OCI-LY1 (cell line): ENCODE results near the gene RADIL.

Experiments used
- H2AFZ ChIP-seq: fragments of 200-600 bp; sonication (generic), shearing (Covaris generic); 2 replicates; pipeline ENCODE4 v1.6.0; 2014; ENCODE audit warnings: antibody characterized with exemption, mild to moderate bottlenecking, low read length
- H3F3A ChIP-seq: fragments of 200-600 bp; sonication (generic), shearing (Covaris generic); 2 replicates; pipeline ENCODE4 v1.6.0; 2014; ENCODE audit warnings: mild to moderate bottlenecking, antibody characterized with exemption, low read length, moderate library complexity; ENCODE audit not compliant: insufficient read depth
- H3K27ac ChIP-seq: fragments of 200-600 bp; sonication (generic); 2 replicates; pipeline ENCODE4 v1.5.1; 2014; ENCODE audit warnings: low read length, mixed run types, mild to moderate bottlenecking, low read depth; ENCODE audit not compliant: poor library complexity, severe bottlenecking
- H3K27me3 ChIP-seq: fragments of 200-600 bp; sonication (generic); 2 replicates; pipeline ENCODE4 v1.6.0; 2014; ENCODE audit warnings: antibody characterized with exemption, mild to moderate bottlenecking, low read length, moderate library complexity; ENCODE audit not compliant: insufficient read depth
- H3K36me3 ChIP-seq: fragments of 200-600 bp; sonication (generic); 2 replicates; pipeline ENCODE4 v1.6.1; 2014; ENCODE audit warnings: mild to moderate bottlenecking, antibody characterized with exemption, low read length, moderate library complexity, mixed read lengths; ENCODE audit not compliant: insufficient read depth
- H3K4me1 ChIP-seq: fragments of 200-600 bp; sonication (generic); 2 replicates; pipeline ENCODE4 v1.5.1; 2014; ENCODE audit warnings: mild to moderate bottlenecking, low read length, moderate library complexity; ENCODE audit not compliant: insufficient read depth, severe bottlenecking
- H3K4me2 ChIP-seq: fragments of 200-600 bp; sonication (generic), shearing (Covaris generic); 2 replicates; pipeline ENCODE4 v1.6.1; 2014; ENCODE audit warnings: low read length
- H3K4me3 ChIP-seq: fragments of 200-600 bp; sonication (generic); 2 replicates; pipeline ENCODE4 v1.5.1; 2014; ENCODE audit warnings: low read length, low read depth, mild to moderate bottlenecking, mixed read lengths; ENCODE audit not compliant: poor library complexity, severe bottlenecking
- H3K79me2 ChIP-seq: fragments of 200-600 bp; shearing (Covaris generic); 2 replicates; pipeline ENCODE4 v1.6.1; 2016; ENCODE audit warnings: mixed run types, low read length, mixed read lengths; ENCODE audit not compliant: insufficient read depth
- H3K9ac ChIP-seq: fragments of 200-600 bp; sonication (generic), shearing (Covaris generic); 2 replicates; pipeline ENCODE4 v1.6.1; 2014; ENCODE audit warnings: mild to moderate bottlenecking, low read length, mixed read lengths
- H3K9me2 ChIP-seq: fragments of 200-600 bp; sonication (generic), shearing (Covaris generic); 2 replicates; pipeline ENCODE4 v1.6.1; 2014; ENCODE audit warnings: low read depth, mild to moderate bottlenecking, low read length, mixed read lengths
- H3K9me3 ChIP-seq: fragments of 200-600 bp; shearing (Covaris generic); 2 replicates; pipeline ENCODE4 v1.6.1; 2014; ENCODE audit warnings: low read length, mixed read lengths
- H4K20me1 ChIP-seq: fragments of 200-600 bp; sonication (generic), shearing (Covaris generic); 2 replicates; pipeline ENCODE4 v1.6.0; 2016; ENCODE audit warnings: mild to moderate bottlenecking, low read length; ENCODE audit not compliant: insufficient read depth
- CTCF ChIP-seq: fragments of 200-600 bp; sonication (generic), shearing (Covaris generic); IDR thresholded peaks from 2 replicates; pipeline ENCODE4 v1.5.1; 2017; ENCODE audit warnings: mild to moderate bottlenecking, antibody characterized with exemption, low read length, moderate library complexity, mixed read lengths
- EZH2 ChIP-seq: fragments of 200-600 bp; sonication (generic), shearing (Covaris generic); IDR thresholded peaks from 2 replicates; pipeline ENCODE4 v1.8.0; 2017; ENCODE audit warnings: borderline replicate concordance, mixed run types, mild to moderate bottlenecking, antibody characterized with exemption, low read length, moderate library complexity, mixed read lengths

RADIL gene

GRCh38 chr7:4884164-4884563 lies 648 bp upstream of the RADIL start:
- H3K4me1 ChIP-seq, result no peaks in the 10 kb centered on the region
- H3K27ac ChIP-seq, result no peak overlapping the region
- no peaks in the 10 kb centered on the region for H3K79me2 ChIP-seq
- H3K36me3 ChIP-seq, result no peaks in the 10 kb centered on the region
- H2AFZ ChIP-seq, result no peak overlapping the region
- H3F3A ChIP-seq, result no peaks in the 10 kb centered on the region
- no peak for TF ChIP-seq CTCF
- TF ChIP-seq EZH2, result no peak
- no peaks in the 10 kb centered on the region for H3K9me3 ChIP-seq
- H4K20me1 ChIP-seq, result no peaks in the 10 kb centered on the region
- no peaks in the 10 kb centered on the region for H3K27me3 ChIP-seq
- no peak overlapping the region for H3K4me3 ChIP-seq
- H3K9me2 ChIP-seq, result no peaks in the 10 kb centered on the region
- no peak overlapping the region for H3K4me2 ChIP-seq
- no peak overlapping the region for H3K9ac ChIP-seq

- Histone ChIP-seq H3K36me3 (no peaks in the 10 kb centered on the region), H3K27ac (no peak overlapping the region), H3K9me3 (no peaks in the 10 kb centered on the region), H3K9ac (no peak overlapping the region), H3F3A (no peaks in the 10 kb centered on the region), H3K27me3 (no peaks in the 10 kb centered on the region), H3K79me2 (no peaks in the 10 kb centered on the region), H3K4me1 (no peaks in the 10 kb centered on the region), H3K4me3 (no peak overlapping the region), H3K4me2 (no peak overlapping the region), H2AFZ (no peak overlapping the region), H4K20me1 (no peaks in the 10 kb centered on the region), H3K9me2 (no peaks in the 10 kb centered on the region)
- TF ChIP-seq EZH2 (no peak), CTCF (no peak)
Observed at GRCh38 chr7:4883033-4883371, 514 bp downstream of the RADIL start.

GRCh38 chr7:4882169-4883032 lies 1.1 kb downstream of the RADIL start:
- no peaks in the 10 kb centered on the region for H3K79me2 ChIP-seq
- H3K36me3 ChIP-seq, result no peaks in the 10 kb centered on the region
- no peak overlapping the region for H3K4me3 ChIP-seq
- no peak overlapping the region for H3K9ac ChIP-seq
- no peak overlapping the region for H3K4me2 ChIP-seq
- no peaks in the 10 kb centered on the region for H3K27me3 ChIP-seq
- no peaks in the 10 kb centered on the region for H3F3A ChIP-seq
- TF ChIP-seq EZH2 (no peak), CTCF (no peak)
- H3K9me2 ChIP-seq, result no peaks in the 10 kb centered on the region
- H3K4me1 ChIP-seq, result no peaks in the 10 kb centered on the region
- H3K9me3 ChIP-seq, result no peaks in the 10 kb centered on the region
- no peak overlapping the region for H3K27ac ChIP-seq
- no peaks in the 10 kb centered on the region for H4K20me1 ChIP-seq
- H2AFZ ChIP-seq, result no peak overlapping the region
